Lower leg skin (tissue), 3 donors: ENCODE data around the gene INHBC.

Experiments
- POLR2A ChIP-seq, 2 donors: fragments of 450-650 bp; IDR thresholded peaks; one replicate each; pipeline ENCODE4 v1.6.1; 2016 to 2017; ENCODE audit warnings: antibody characterized with exemption in 2 of 2, mild to moderate bottlenecking in 1 of 2, moderate library complexity in 1 of 2
- TF ChIP-seq, protein P1 (sequence below), 3 donors: fragments of 450-650 bp; IDR thresholded peaks; one replicate each; pipeline ENCODE4 v1.5.1; 2016; ENCODE audit warnings: antibody characterized with exemption in 3 of 3, mild to moderate bottlenecking in 3 of 3, moderate library complexity in 2 of 3

DNA sequence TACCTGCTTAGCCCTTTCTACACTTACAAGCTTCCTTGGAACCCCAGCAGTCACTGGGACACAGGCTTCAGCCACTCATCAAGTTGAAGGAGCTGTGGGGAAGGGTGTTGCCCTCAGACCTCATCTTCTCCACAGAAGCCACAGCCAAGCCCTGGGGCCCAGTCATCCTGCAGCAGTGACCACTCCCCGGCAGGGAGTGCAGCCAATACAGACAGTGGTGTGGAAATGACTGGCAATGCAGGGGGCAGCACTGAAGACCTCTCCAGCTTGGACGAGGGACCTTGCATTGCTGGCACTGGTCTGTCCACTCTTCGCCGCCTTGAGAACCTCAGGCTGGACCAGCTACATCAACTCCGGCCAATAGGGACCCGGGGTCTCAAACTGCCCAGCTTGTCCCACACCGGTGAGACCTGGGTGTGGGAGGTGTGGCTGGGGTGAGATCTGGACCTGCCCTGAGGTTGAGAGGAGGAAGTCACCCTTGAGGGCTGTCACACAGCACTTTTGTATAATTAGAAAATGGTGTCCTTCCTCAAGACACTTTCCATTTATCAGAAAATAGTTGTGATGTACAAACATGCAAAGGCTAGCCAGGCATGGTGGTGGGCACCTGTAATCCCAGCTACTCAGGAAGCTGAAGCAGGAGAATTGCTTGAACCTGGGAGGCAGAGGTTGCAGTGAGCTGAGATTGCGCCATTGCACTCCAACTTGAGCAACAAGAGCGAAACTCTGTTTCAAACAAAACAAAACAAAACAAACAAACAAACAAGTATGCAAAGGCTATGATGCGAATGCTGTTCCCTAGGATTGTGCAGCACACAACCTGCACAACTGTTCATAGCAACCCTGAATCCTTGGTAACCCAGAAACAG lies 34.9 kb downstream of the INHBC start:
- no peak for TF ChIP-seq POLR2A (IDR thresholded peaks at IDR 0.05)
- TF ChIP-seq, protein P1, sequence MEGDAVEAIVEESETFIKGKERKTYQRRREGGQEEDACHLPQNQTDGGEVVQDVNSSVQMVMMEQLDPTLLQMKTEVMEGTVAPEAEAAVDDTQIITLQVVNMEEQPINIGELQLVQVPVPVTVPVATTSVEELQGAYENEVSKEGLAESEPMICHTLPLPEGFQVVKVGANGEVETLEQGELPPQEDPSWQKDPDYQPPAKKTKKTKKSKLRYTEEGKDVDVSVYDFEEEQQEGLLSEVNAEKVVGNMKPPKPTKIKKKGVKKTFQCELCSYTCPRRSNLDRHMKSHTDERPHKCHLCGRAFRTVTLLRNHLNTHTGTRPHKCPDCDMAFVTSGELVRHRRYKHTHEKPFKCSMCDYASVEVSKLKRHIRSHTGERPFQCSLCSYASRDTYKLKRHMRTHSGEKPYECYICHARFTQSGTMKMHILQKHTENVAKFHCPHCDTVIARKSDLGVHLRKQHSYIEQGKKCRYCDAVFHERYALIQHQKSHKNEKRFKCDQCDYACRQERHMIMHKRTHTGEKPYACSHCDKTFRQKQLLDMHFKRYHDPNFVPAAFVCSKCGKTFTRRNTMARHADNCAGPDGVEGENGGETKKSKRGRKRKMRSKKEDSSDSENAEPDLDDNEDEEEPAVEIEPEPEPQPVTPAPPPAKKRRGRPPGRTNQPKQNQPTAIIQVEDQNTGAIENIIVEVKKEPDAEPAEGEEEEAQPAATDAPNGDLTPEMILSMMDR (IDR thresholded peaks at IDR 0.05): no peak
